Hepatic stellate cell (primary cell): ENCODE measurements around the gene BBS1.

Experiments
- DNase-seq: peaks from one replicate; pipeline ENCODE4 v3.0.0; 2011; ENCODE audit warnings: low spot score

BBS1 gene

GRCh38 chr11:66549696-66550095 lies 39.3 kb downstream of the BBS1 start:
- no peak for DNase-seq

- no peak for DNase-seq
Observed at GRCh38 chr11:66550887-66551286, 40.5 kb downstream of the BBS1 start.

GRCh38 chr11:66554602-66555001 lies 44.2 kb downstream of the BBS1 start:
- DNase-seq: no peak

GRCh38 chr11:66555416-66555815 lies 45.0 kb downstream of the BBS1 start:
- DNase-seq: no peak

GRCh38 chr11:66556086-66556485 lies 45.7 kb downstream of the BBS1 start:
- DNase-seq: no peak

GRCh38 chr11:66557733-66558326 lies 47.4 kb downstream of the BBS1 start:
- DNase-seq: no peak

GRCh38 chr11:66559142-66559865 lies 48.9 kb downstream of the BBS1 start:
- no peak for DNase-seq

- DNase-seq: no peak
Observed at GRCh38 chr11:66559866-66560676, 49.6 kb downstream of the BBS1 start.

GRCh38 chr11:66561178-66561974 lies 50.9 kb downstream of the BBS1 start:
- no peak for DNase-seq

- no peak for DNase-seq
Observed at GRCh38 chr11:66561975-66562248, 51.5 kb downstream of the BBS1 start.

GRCh38 chr11:66562275-66562674 lies 51.8 kb downstream of the BBS1 start:
- DNase-seq: no peak

- DNase-seq: no peak
Observed at GRCh38 chr11:66562907-66563583, 52.6 kb downstream of the BBS1 start.

- no peak for DNase-seq
Observed at GRCh38 chr11:66563832-66564231, 53.4 kb downstream of the BBS1 start.

- DNase-seq: no peak
Observed at GRCh38 chr11:66564538-66564937, 54.1 kb downstream of the BBS1 start.

GRCh38 chr11:66564984-66565383 lies 54.5 kb downstream of the BBS1 start:
- no peak for DNase-seq

- no peak for DNase-seq
Observed at GRCh38 chr11:66566221-66566620, 55.8 kb downstream of the BBS1 start.

GRCh38 chr11:66567787-66568123 lies 57.3 kb downstream of the BBS1 start:
- DNase-seq: no peak

- DNase-seq: peak; percentile 98
Observed at GRCh38 chr11:66568124-66568916, 57.9 kb downstream of the BBS1 start, which contains the start of gene CTSF. Gene CTSF (minus strand): TSS chr11:66568606. CDS start chr11:66568486, 120 bp downstream.

- DNase-seq: no peak
Observed at GRCh38 chr11:66569076-66569475, 58.6 kb downstream of the BBS1 start.

- DNase-seq: no peak
Observed at GRCh38 chr11:66570079-66570849, 59.8 kb downstream of the BBS1 start.
